ENCODE results near the gene FFAR2. TPM values are rescaled to one million over a fixed set of nuclear protein-coding genes. Genes with fewer than 3 reads are reported as not detected.

Gene FFAR2
- total RNA-seq, 1 donor from 2014 or later: 1.9 TPM

DNA sequence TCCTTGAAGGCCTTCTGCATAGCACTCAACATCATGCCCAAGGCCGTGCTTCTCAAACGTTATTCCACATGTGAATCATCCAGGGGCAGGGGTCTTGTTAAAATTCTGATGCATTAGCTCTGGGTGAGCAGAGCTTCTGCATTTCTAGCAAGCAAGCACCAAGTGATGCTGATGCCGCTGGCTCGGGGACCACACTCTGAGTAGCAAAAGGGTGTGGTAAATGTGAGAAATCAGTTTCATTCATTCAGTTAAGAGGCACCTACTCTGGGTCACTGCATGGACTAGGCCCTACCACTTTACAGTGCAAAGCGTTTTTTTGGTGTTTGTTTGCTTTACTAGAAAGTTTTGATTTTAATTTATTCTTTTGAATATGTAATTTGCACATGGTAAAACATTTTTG lies 35.0 kb downstream of the FFAR2 start:
- Mint-ChIP-seq H3K4me1 (ENCODE audit: low read depth) (peaks cover 26% of the 10 kb centered on the region), H3K27ac (no peak overlapping the region), H3K36me3 (ENCODE audit: insufficient read depth) (no peaks in the 10 kb centered on the region), H3K27me3 (peaks cover 7% of the 10 kb centered on the region), H3K9me3 (ENCODE audit: low read depth) (no peaks in the 10 kb centered on the region), H3K4me3 (ENCODE audit: low read depth) (no peak overlapping the region)
- no peak for DNase-seq (ENCODE audit: low spot score, unreplicated experiment)
- no peak for TF ChIP-seq CTCF (IDR thresholded peaks at IDR 0.05; ENCODE audit: unreplicated experiment)

GRCh38 chr19:35484252-35485036 lies 36.4 kb downstream of the FFAR2 start:
- Mint-ChIP-seq H3K4me3 (ENCODE audit: low read depth) (no peak overlapping the region), H3K27me3 (peaks cover 19% of the 10 kb centered on the region), H3K4me1 (ENCODE audit: low read depth) (peaks cover 24% of the 10 kb centered on the region), H3K27ac (no peak overlapping the region), H3K36me3 (ENCODE audit: insufficient read depth) (no peaks in the 10 kb centered on the region), H3K9me3 (ENCODE audit: low read depth) (no peaks in the 10 kb centered on the region)
- no peak for TF ChIP-seq CTCF (IDR thresholded peaks at IDR 0.05; ENCODE audit: unreplicated experiment)
- DNase-seq (ENCODE audit: low spot score, unreplicated experiment): no peak

- H3K9me3 Mint-ChIP-seq (ENCODE audit: low read depth): no peaks in the 10 kb centered on the region
- DNase-seq (ENCODE audit: low spot score, unreplicated experiment): no peak
- no peak overlapping the region for H3K4me3 Mint-ChIP-seq (ENCODE audit: low read depth)
- peaks cover 31% of the 10 kb centered on the region for H3K27me3 Mint-ChIP-seq
- no peak for TF ChIP-seq CTCF (IDR thresholded peaks at IDR 0.05; ENCODE audit: unreplicated experiment)
- H3K36me3 Mint-ChIP-seq (ENCODE audit: insufficient read depth): no peaks in the 10 kb centered on the region
- H3K4me1 Mint-ChIP-seq (ENCODE audit: low read depth): peaks cover 24% of the 10 kb centered on the region
- H3K27ac Mint-ChIP-seq: peak overlapping the region; percentile 65
These were observed 38.2 kb downstream of the FFAR2 start for GRCh38 chr19:35486268-35486708.

- TF ChIP-seq CTCF (IDR thresholded peaks at IDR 0.05; ENCODE audit: unreplicated experiment): no peak
- Mint-ChIP-seq H3K4me1 (ENCODE audit: low read depth) (peaks cover 26% of the 10 kb centered on the region), H3K27me3 (peaks cover 36% of the 10 kb centered on the region), H3K4me3 (ENCODE audit: low read depth) (no peak overlapping the region), H3K9me3 (ENCODE audit: low read depth) (no peaks in the 10 kb centered on the region), H3K36me3 (ENCODE audit: insufficient read depth) (no peaks in the 10 kb centered on the region), H3K27ac (no peak overlapping the region)
- DNase-seq (ENCODE audit: low spot score, unreplicated experiment): no peak
These were observed 39.7 kb downstream of the FFAR2 start for GRCh38 chr19:35487656-35488182.

DNA sequence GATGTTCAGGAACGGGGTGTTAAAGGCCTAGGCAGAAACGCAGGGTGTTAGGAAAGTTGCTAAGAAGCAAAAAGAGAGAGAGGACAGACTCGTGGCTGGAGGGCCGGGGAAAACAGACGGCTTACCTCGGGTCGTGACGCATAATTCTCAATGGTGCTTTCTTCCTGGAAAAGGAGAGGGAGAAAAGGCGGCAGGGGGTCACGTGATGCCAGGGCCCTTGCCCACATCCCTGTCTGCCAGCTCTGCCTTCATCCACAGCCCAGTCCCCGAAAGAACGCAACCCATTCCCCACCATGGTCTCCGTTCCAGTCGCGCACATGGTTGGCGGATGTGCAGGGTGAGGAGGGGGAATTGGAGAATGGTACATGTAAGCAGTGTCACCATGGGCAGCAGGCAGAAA lies 40.6 kb downstream of the FFAR2 start:
- Mint-ChIP-seq H3K36me3 (ENCODE audit: insufficient read depth) (no peaks in the 10 kb centered on the region), H3K4me3 (ENCODE audit: low read depth) (no peak overlapping the region), H3K4me1 (ENCODE audit: low read depth) (peaks cover 26% of the 10 kb centered on the region), H3K27me3 (peaks cover 43% of the 10 kb centered on the region), H3K9me3 (ENCODE audit: low read depth) (no peaks in the 10 kb centered on the region), H3K27ac (peak overlapping the region; percentile 68)
- TF ChIP-seq CTCF (IDR thresholded peaks at IDR 0.05; ENCODE audit: unreplicated experiment): no peak
- DNase-seq (ENCODE audit: low spot score, unreplicated experiment): no peak
